GM12873 (cell line): ENCODE measurements around the gene TMA16.

ENCODE experiments used
- CTCF ChIP-seq: IDR thresholded peaks from 2 replicates; pipeline ENCODE4 v1.5.1; 2012; ENCODE audit warnings: low read depth, mild to moderate bottlenecking, moderate library complexity, low read length, control low read depth; ENCODE audit not compliant: insufficient read depth; ENCODE audit errors: missing control alignments

TMA16 gene

GRCh38 chr4:163473576-163473975, 20.9 kb upstream of the TMA16 start, which contains the start of gene TKTL2:
Gene TKTL2, minus strand, starts transcription at chr4:163473754. Its CDS starts 20 bp downstream, at chr4:163473734.
- no peak for TF ChIP-seq CTCF

DNA sequence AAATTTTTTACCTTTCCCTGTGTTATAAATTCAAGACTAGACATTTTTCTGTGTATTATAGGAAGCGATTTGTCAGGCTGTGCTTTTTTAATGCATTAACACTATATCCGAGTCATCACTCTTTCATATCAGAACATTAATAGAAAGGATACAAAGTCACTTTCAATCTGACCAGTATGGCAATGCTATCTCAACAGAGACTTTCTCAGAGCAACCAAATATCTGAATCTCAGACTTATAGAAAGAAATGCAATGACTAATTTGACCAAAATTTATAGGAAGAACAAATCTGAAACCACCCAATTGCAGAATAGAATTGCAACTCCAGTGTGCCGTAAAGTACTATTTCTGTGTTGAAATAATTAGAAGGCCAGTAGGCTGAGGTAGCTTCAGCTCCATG, 20.5 kb upstream of the TMA16 start:
- no peak for TF ChIP-seq CTCF

- no peak for TF ChIP-seq CTCF
Measured at GRCh38 chr4:163476761-163477438, 17.6 kb upstream of the TMA16 start.

- TF ChIP-seq CTCF, result no peak
Measured at GRCh38 chr4:163482190-163482589, 12.3 kb upstream of the TMA16 start.

DNA sequence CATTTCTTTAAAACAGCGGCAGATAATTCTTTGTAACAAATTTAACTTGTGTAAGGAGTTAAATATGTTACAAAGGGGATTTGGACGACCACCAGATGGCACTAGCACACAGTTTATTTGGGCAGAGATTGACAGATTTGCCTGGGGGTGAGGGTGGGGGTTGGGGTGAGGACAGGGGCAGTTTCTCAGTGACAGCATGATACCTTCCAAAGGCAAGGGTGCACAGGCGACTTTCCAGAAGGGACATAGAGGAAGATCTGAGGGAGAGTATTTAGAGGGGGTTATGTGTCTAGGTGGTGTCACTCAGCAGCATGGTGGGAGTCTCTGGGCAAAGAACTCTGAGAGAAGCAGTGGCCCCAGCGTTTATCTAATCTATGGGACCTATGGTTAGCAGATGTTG, 9.6 kb upstream of the TMA16 start:
- peak; percentile 53 for TF ChIP-seq CTCF

- no peak for TF ChIP-seq CTCF
Measured at GRCh38 chr4:163485589-163485988, 8.9 kb upstream of the TMA16 start.

GRCh38 chr4:163486321-163486720, 8.2 kb upstream of the TMA16 start:
- no peak for TF ChIP-seq CTCF
